GM21528 (cell line): Measurements from ENCODE around the gene JHY.

Experiments used
- ATAC-seq: cut with Tn5 transposase; IDR thresholded peaks from one replicate; pipeline ENCODE4 v1.9.1; 2021; ENCODE audit warnings: mild to moderate bottlenecking, moderate library complexity; ENCODE audit not compliant: unreplicated experiment, low FRiP score

Gene JHY

GRCh38 chr11:122869622-122870021 is 12.9 kb upstream of the JHY start:
- no peak for ATAC-seq

GRCh38 chr11:122871302-122871701 is 11.3 kb upstream of the JHY start:
- no peak for ATAC-seq

- ATAC-seq = no peak
Measured at GRCh38 chr11:122872046-122872445, 10.5 kb upstream of the JHY start.

DNA sequence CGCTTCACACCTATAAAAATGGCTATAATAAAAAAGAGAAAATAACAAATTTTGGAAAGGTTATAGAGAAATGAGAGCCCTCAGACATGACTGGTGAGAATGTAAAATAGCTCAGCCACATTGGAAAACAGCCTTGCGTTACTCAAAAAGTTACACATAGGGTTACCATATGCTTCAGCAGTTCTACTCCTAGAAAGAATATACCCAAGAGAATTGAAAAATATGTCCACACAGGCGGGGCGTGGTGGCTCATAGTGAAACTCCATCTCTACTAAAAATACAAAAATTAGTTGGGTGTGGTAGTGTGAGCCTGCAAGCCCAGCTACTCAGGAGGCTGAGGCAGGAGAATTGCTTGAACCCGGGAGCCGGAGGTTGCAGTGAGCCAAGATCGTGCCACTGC is 7.6 kb upstream of the JHY start:
- ATAC-seq = no peak

- ATAC-seq = no peak
Measured at GRCh38 chr11:122877732-122878131, 4.8 kb upstream of the JHY start.

- no peak for ATAC-seq
Measured at GRCh38 chr11:122879785-122880184, 2.8 kb upstream of the JHY start.

DNA sequence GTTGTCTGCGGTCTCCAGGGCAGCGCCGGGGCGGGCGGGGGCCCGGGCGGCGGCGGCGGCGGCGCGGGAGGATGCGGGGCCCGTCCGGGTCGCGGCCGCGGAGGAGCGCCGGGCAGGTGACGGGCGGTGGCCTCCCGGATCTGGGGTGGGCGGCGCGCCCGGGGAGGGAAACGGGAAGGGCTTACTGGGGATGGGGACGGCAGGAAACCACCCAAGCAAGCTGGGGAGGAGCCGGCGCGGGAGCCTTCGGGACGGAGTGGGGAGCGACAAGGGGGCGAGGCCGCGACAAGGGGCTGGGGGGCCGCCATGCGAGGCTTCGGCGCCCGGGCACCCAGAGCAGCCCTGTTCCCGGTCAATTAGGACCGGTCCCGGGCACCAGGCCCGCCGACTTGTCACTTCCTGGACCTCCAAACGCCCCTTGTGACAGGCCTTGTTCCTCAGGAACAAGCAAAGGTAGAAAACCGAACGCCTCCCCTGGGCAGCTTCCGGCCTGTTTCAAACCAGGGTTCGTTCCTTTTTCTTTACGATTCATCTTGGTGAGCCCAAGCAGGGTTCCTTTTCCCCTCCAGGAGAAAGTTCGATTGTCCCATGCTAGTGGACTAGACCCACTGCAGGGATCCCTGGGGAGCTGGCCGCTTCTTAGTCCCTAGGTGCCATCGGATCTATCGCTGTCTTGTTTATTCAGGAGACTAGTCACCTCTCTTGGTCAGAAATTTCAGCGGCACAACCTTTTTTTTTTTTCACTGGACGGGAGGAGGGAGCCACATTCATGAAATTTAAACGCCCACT is 492 bp downstream of the JHY start:
- ATAC-seq = no peak

- no peak for ATAC-seq
Measured at GRCh38 chr11:122883646-122883979, 1.1 kb downstream of the JHY start.

GRCh38 chr11:122888162-122888561 is 5.6 kb downstream of the JHY start:
- no peak for ATAC-seq

GRCh38 chr11:122893131-122893530 is 10.6 kb downstream of the JHY start:
- no peak for ATAC-seq

DNA sequence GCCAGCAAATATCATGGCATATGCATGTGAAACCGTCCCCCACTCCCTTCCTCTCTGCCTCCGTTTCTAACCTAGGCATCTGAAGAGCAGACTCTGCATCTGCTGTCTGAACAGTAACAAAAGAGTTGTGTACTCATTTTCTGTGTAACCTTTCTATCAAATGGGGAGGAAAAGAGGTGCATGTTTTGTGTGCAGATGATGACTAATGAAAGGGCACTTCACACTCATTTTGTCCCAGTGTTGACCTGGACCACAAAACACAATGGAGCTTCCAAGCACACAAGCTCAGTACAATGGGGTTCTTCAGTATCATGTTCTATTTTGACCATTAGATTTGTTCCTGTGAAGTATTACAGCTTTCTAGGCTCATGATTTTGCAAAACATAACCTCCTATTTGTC is 13.0 kb downstream of the JHY start:
- no peak for ATAC-seq

DNA sequence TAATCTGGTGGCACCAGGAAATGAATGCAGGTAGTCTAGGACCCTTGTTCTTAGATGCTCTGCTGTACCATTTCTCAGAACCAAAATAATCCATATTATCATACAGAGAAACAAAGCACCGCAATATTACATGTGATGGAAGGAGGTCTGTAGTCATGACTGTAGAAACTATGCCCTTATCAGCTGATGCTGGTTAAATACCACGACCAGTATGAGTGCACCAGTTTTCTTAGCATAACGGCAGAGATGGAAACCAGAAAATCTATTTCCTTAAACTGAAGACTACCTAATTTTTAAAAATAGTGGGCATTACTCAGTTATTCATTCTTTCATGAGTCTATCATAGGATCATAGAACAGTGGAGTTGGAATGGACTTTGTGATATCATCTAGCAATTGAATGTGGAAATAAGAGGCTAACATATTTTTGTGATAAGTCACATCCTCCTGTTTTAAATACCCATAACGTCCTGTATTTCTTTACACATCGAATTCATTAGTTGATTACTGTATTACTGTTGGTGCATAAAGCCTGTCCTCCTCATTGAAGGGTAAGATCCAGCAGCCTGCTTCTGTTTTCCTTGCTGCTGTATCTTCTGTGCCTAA is 15.1 kb downstream of the JHY start:
- no peak for ATAC-seq

DNA sequence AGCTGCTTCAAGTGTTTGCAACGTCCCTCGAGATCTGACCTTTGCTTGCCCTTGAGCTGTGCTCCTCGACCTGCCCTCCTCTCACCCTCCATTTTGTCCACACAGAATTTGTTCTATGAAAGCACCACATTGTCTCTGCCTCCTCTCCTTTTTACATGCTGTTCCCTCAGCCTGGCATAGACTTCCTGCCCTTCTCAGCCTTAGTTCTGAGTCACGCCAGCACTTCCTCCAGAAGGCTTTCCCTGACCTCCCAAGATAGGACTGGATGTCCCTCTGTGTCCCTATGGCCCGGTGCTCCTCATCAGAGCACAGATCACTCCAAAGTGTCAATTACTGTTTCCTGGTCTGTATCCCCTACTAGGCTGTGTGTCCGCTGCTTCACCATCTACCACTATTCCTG is 16.2 kb downstream of the JHY start:
- ATAC-seq = no peak

DNA sequence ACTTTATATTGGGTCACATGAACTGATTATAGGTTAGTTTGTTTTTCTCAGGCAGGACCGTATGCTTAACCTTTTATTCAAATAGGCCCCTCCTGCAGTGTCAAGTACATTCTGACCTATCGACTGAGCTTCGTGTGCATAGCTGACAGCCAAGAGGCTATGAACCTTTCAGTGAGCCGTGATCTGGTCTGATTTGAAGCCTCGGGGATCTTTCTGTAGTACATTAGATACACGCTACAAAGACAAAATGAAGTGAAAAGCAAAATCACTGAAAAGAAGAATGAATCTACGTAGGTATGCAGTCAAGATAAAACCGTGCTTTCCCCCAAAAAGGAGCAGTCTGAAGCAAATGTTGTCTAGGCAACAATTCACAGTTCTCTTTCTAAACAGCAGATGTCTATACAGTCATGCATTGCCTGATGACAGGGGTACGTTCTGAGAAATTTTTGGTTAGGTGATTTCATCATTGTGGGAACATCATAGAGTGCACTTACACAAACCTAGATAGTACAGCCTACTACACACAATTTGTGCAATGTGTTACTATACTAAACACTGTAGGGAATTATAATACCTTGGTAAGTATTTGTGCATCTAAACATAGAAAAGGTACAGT is 18.1 kb downstream of the JHY start:
- ATAC-seq = no peak

- no peak for ATAC-seq
Measured at GRCh38 chr11:122902951-122903350, 20.4 kb downstream of the JHY start.

- no peak for ATAC-seq
Measured at GRCh38 chr11:122910775-122911174, 28.2 kb downstream of the JHY start.

GRCh38 chr11:122917311-122917710 is 34.8 kb downstream of the JHY start:
- no peak for ATAC-seq

GRCh38 chr11:122918734-122919133 is 36.2 kb downstream of the JHY start:
- no peak for ATAC-seq

DNA sequence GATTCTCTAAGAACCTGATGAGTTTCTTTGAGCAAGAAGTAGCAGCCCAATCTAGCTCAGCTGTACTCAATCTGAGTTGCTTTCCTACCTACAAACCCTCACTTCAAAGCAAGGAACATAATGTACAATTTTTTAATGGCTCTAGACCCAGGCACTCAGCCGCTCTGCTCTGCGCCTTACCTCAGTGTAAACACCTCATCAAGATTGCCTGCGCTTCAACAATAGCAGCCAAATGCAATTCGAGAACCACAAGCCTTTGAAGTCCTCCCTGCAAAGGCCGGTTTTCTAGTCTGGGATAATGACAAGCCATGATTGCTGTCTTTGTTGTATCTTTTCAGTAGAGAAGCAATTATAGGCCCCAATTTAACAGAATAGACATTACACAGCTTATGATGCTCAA is 38.0 kb downstream of the JHY start:
- no peak for ATAC-seq

DNA sequence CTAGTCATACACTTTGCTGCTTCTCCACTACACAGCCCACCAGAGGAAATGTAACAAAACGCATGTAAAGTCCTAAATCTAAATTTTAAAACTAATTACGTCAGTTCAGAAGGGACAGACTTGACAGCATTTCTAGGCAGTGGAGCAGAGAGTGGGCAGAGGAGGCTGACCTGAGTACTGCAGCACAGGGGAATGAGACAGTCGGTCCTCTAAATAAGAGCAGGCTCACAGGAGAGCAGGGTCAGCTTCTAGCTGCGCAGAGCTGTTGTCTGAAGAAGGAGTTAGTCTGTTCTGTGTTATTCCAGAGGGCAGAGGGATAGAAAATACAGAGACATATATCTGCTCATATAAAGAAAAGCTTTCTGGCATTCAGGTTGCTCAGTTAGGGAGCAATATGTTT is 40.3 kb downstream of the JHY start:
- no peak for ATAC-seq

GRCh38 chr11:122923302-122923701 is 40.7 kb downstream of the JHY start:
- ATAC-seq = no peak

DNA sequence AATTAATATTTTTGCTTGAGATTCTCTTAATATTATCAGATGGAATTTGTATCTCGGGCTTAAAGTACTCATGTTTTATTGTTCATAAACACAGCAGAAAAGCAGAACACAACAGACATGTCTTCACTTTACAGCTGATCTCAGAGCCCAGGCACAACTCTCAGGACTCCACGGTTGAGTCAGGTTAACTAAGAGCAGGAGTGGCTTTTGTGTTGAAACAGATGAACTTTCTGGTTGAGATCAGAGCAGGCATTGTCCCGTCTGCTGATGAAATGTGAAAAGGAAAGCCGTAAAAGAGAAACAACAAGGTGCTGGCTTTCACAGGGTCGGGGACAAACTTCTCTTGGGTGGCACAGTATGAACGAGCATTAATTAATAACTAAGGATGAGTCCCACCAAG is 49.0 kb downstream of the JHY start:
- ATAC-seq = no peak
